Liver (tissue), 3 donors: Measurements from ENCODE around the gene TCF21.

ENCODE experiments used
- EGR1 ChIP-seq, 2 donors: IDR thresholded peaks; 2 replicates each; pipeline ENCODE4 v1.6.1; 2016 to 2018; ENCODE audit warnings: antibody characterized with exemption in 2 of 2, low read depth in 2 of 2
- FOXA1 ChIP-seq: IDR thresholded peaks from 2 replicates; pipeline ENCODE4 v1.6.1; 2016; ENCODE audit warnings: antibody characterized with exemption
- FOXA2 ChIP-seq: IDR thresholded peaks from 2 replicates; pipeline ENCODE4 v1.6.1; 2016; ENCODE audit warnings: antibody characterized with exemption
- GABPA ChIP-seq, 2 donors: IDR thresholded peaks in 1 of 2; conservative IDR thresholded peaks in 1 of 2; 2 replicates each; pipeline ENCODE4 v1.6.1; 2016; ENCODE audit warnings: antibody characterized with exemption in 2 of 2, mild to moderate bottlenecking in 1 of 2, moderate library complexity in 1 of 2
- JUND ChIP-seq, 2 donors: IDR thresholded peaks; 2 replicates each; pipeline ENCODE4 v1.6.1; 2016; ENCODE audit warnings: antibody characterized with exemption in 2 of 2
- TAF1 ChIP-seq: conservative IDR thresholded peaks from 2 replicates; pipeline ENCODE4 v1.6.1; 2016; ENCODE audit warnings: antibody characterized with exemption, mild to moderate bottlenecking
- YY1 ChIP-seq: IDR thresholded peaks from 2 replicates; pipeline ENCODE4 v1.6.1; 2016; ENCODE audit warnings: antibody characterized with exemption, mild to moderate bottlenecking
- TF ChIP-seq, protein P1 (sequence below): fragments of 150-350 bp; IDR thresholded peaks from 2 replicates; pipeline ENCODE4 v1.5.1; 2017; ENCODE audit warnings: improper control_type of control experiment, low read depth, low read length; ENCODE audit not compliant: missing input control
- TF ChIP-seq, protein P2 (sequence below): IDR thresholded peaks from 2 replicates; pipeline ENCODE4 v1.6.1; 2016; ENCODE audit warnings: antibody characterized with exemption
- TF ChIP-seq, protein P3 (sequence below): IDR thresholded peaks from 2 replicates; pipeline ENCODE4 v1.6.1; 2016; ENCODE audit warnings: antibody characterized with exemption, mild to moderate bottlenecking
- TF ChIP-seq, protein P4 (sequence below): IDR thresholded peaks from 2 replicates; pipeline ENCODE4 v1.6.1; 2016; ENCODE audit warnings: antibody characterized with exemption
- donor health status: healthy.
- donor health status: healthy.

DNA sequence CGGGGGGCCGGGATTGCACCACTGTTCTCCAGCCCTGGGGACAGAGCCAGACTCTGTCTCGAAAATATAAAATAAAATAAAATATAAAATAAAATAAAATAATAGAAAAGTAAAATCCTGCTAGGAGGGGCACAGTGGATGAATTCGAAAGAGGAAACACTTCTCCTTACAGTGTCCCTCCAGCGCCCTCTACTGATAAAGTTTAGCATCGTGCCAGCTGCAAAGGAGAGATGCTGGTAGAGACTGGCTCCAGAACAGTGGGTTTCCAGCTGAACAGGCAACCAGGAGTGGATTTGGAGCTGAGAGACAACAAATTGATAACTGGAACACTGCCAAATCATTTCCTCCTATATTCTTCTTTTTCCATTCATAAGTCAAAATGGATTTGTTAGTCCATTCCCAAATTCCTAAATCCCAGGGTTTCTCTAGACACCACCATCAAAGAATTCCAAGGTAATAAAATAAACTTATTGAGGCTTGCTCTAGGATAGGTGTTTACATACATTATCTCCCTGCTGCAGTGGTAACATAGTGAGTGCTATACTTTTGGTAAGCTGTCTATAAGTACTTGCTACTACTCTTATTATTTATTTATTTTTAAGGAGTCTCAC is 32.4 kb downstream of the TCF21 start:
- TF ChIP-seq, protein P1, sequence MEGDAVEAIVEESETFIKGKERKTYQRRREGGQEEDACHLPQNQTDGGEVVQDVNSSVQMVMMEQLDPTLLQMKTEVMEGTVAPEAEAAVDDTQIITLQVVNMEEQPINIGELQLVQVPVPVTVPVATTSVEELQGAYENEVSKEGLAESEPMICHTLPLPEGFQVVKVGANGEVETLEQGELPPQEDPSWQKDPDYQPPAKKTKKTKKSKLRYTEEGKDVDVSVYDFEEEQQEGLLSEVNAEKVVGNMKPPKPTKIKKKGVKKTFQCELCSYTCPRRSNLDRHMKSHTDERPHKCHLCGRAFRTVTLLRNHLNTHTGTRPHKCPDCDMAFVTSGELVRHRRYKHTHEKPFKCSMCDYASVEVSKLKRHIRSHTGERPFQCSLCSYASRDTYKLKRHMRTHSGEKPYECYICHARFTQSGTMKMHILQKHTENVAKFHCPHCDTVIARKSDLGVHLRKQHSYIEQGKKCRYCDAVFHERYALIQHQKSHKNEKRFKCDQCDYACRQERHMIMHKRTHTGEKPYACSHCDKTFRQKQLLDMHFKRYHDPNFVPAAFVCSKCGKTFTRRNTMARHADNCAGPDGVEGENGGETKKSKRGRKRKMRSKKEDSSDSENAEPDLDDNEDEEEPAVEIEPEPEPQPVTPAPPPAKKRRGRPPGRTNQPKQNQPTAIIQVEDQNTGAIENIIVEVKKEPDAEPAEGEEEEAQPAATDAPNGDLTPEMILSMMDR = peak; percentile 73
- TF ChIP-seq EGR1 (IDR thresholded peaks at IDR 0.05; ENCODE audit: low read depth in 2 of 2) (no peak), YY1 (no peak), FOXA1 (no peak), GABPA (IDR thresholded peaks at IDR 0.05 in 1 of 2, conservative IDR thresholded peaks at IDR 0.05 in 1 of 2) (no peak), FOXA2 (no peak), JUND (IDR thresholded peaks at IDR 0.05) (no peak), TAF1 (no peak)
- TF ChIP-seq, protein P2, sequence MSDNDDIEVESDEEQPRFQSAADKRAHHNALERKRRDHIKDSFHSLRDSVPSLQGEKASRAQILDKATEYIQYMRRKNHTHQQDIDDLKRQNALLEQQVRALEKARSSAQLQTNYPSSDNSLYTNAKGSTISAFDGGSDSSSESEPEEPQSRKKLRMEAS = no peak
- TF ChIP-seq, protein P3, sequence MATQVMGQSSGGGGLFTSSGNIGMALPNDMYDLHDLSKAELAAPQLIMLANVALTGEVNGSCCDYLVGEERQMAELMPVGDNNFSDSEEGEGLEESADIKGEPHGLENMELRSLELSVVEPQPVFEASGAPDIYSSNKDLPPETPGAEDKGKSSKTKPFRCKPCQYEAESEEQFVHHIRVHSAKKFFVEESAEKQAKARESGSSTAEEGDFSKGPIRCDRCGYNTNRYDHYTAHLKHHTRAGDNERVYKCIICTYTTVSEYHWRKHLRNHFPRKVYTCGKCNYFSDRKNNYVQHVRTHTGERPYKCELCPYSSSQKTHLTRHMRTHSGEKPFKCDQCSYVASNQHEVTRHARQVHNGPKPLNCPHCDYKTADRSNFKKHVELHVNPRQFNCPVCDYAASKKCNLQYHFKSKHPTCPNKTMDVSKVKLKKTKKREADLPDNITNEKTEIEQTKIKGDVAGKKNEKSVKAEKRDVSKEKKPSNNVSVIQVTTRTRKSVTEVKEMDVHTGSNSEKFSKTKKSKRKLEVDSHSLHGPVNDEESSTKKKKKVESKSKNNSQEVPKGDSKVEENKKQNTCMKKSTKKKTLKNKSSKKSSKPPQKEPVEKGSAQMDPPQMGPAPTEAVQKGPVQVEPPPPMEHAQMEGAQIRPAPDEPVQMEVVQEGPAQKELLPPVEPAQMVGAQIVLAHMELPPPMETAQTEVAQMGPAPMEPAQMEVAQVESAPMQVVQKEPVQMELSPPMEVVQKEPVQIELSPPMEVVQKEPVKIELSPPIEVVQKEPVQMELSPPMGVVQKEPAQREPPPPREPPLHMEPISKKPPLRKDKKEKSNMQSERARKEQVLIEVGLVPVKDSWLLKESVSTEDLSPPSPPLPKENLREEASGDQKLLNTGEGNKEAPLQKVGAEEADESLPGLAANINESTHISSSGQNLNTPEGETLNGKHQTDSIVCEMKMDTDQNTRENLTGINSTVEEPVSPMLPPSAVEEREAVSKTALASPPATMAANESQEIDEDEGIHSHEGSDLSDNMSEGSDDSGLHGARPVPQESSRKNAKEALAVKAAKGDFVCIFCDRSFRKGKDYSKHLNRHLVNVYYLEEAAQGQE = no peak
- TF ChIP-seq, protein P4, sequence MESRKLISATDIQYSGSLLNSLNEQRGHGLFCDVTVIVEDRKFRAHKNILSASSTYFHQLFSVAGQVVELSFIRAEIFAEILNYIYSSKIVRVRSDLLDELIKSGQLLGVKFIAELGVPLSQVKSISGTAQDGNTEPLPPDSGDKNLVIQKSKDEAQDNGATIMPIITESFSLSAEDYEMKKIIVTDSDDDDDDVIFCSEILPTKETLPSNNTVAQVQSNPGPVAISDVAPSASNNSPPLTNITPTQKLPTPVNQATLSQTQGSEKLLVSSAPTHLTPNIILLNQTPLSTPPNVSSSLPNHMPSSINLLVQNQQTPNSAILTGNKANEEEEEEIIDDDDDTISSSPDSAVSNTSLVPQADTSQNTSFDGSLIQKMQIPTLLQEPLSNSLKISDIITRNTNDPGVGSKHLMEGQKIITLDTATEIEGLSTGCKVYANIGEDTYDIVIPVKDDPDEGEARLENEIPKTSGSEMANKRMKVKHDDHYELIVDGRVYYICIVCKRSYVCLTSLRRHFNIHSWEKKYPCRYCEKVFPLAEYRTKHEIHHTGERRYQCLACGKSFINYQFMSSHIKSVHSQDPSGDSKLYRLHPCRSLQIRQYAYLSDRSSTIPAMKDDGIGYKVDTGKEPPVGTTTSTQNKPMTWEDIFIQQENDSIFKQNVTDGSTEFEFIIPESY = no peak
